ENCODE data around the gene AP4M1.

AP4M1 gene

DNA sequence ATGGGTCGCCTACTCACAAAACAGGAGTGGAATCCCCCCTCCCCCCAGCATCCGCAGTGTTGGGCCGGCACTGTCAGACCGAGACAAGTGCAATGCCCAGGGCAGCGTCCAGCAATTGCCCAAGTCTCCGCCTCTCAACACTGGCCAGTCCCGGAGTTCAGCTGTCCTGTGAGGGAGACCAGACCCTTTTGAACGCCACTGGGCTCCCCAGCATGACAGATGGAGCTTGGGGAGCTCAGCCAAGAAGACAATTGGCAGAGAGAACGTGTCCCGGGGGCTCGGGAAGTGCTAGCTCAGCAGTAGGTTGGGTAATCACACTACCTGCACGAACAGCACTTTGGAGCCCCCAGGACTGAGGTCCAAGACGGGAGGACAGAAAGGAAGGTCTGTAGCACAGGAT, 7.9 kb upstream of the AP4M1 start:
- no peak for DNase-seq
- H3K27ac ChIP-seq (ENCODE audit: insufficient read depth, low read length, poor library complexity, severe bottlenecking) = no peak overlapping the region

DNA sequence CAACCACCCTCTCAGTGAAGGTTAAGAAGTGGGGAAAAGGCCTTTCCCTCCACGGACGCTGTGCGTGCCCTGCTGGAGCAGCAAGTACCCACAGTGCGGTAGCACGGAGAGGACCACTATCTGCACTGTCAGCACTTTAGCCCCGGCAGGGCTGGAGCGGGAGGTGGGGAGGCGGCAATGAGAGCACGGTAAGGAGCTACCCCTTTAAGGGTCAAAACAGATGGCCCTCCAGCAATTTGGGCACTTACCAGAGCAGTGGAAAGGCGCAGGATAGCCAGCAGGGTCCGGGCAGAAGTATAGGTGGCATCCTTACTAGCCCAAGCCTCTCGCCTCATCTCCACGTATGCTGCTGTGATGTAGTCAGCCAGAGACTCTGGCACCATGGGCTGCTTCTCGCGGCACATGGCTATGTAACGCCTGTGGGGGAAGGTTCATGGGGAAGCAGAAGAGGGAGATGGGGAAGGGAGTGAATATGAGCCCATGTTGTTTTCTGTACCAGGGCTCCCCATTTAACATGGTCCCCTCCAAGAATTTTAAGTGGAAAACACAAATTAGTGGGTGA, 7.4 kb upstream of the AP4M1 start:
- Histone ChIP-seq H3K27ac (ENCODE audit: insufficient read depth, low read length, poor library complexity, severe bottlenecking) (no peak overlapping the region), H3K9me3 (ENCODE audit: control insufficient read depth, low read length) (no peaks in the 10 kb centered on the region), H3K36me3 (ENCODE audit: control insufficient read depth, insufficient read depth, low read length) (peaks cover 83% of the 10 kb centered on the region), H3K4me1 (ENCODE audit: control insufficient read depth, insufficient read depth, low read length, poor library complexity, severe bottlenecking) (no peaks in the 10 kb centered on the region), H3K4me3 (ENCODE audit: insufficient read depth, low read depth, low read length, poor library complexity, severe bottlenecking) (no peak overlapping the region), H3K27me3 (replicated peaks; ENCODE audit: control insufficient read depth, insufficient read depth, low read length, poor library complexity, severe bottlenecking) (no peaks in the 10 kb centered on the region)
- no peak for DNase-seq

More for the DNA sequence above, 7.9 kb upstream of the AP4M1 start:
- peaks cover 78% of the 10 kb centered on the region for H3K36me3 ChIP-seq (ENCODE audit: control insufficient read depth, insufficient read depth, low read length)
- H3K4me3 ChIP-seq (ENCODE audit: insufficient read depth, low read depth, low read length, poor library complexity, severe bottlenecking) = no peak overlapping the region
- H3K4me1 ChIP-seq (ENCODE audit: control insufficient read depth, insufficient read depth, low read length, poor library complexity, severe bottlenecking) = no peaks in the 10 kb centered on the region
- no peaks in the 10 kb centered on the region for H3K9me3 ChIP-seq (ENCODE audit: control insufficient read depth, low read length)
- H3K27me3 ChIP-seq (replicated peaks; ENCODE audit: control insufficient read depth, insufficient read depth, low read length, poor library complexity, severe bottlenecking) = no peaks in the 10 kb centered on the region

DNA sequence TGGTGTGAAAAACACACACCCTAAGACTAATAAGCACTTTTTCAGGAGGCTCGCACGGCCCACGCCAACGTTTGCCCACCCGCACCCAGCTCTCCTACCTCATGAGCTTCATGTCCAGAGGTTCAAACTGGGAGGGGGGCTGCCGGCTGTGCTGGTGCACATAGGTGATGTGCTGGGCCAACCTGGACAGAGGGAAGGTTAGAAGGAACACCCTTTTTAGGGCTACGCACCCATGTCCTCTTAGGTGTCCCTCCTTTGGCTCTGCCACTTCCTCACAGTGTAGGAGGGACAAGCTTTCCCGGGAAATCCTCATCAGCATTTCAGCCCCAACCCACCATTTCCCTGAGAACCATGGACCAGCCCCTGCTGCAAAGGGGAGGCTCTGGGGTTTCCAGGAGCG, 6.2 kb upstream of the AP4M1 start:
- peaks cover 11% of the 10 kb centered on the region for H3K4me1 ChIP-seq (ENCODE audit: control insufficient read depth, insufficient read depth, low read length, poor library complexity, severe bottlenecking)

DNA sequence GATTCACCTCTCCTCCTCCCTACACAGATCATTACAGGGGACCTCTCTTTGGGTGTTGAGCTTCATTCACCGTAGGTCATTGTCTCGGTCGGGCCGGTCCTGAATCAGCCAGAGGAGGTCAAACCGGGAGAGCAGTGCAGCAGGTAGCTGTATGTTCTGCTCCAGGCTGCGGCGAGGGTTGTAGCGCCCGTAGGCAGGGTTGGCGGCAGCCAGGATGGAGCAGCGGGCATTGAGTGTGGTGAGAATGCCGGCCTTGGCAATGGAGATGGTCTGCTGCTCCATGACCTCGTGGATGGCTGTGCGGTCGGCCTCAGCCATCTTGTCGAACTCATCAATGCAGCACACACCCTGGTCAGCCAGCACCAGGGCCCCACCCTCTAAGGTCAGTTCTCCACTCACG, 5.7 kb upstream of the AP4M1 start:
- Histone ChIP-seq H3K27me3 (replicated peaks; ENCODE audit: control insufficient read depth, insufficient read depth, low read length, poor library complexity, severe bottlenecking) (no peaks in the 10 kb centered on the region), H3K4me1 (ENCODE audit: control insufficient read depth, insufficient read depth, low read length, poor library complexity, severe bottlenecking) (peaks cover 11% of the 10 kb centered on the region), H3K36me3 (ENCODE audit: control insufficient read depth, insufficient read depth, low read length) (peaks cover 85% of the 10 kb centered on the region), H3K27ac (ENCODE audit: insufficient read depth, low read length, poor library complexity, severe bottlenecking) (no peak overlapping the region), H3K9me3 (ENCODE audit: control insufficient read depth, low read length) (no peaks in the 10 kb centered on the region), H3K4me3 (ENCODE audit: insufficient read depth, low read depth, low read length, poor library complexity, severe bottlenecking) (no peak overlapping the region)
- no peak for DNase-seq

More for the DNA sequence above, 6.2 kb upstream of the AP4M1 start:
- no peak overlapping the region for H3K4me3 ChIP-seq (ENCODE audit: insufficient read depth, low read depth, low read length, poor library complexity, severe bottlenecking)
- no peak overlapping the region for H3K27ac ChIP-seq (ENCODE audit: insufficient read depth, low read length, poor library complexity, severe bottlenecking)
- no peaks in the 10 kb centered on the region for H3K9me3 ChIP-seq (ENCODE audit: control insufficient read depth, low read length)
- DNase-seq = no peak
- no peaks in the 10 kb centered on the region for H3K27me3 ChIP-seq (replicated peaks; ENCODE audit: control insufficient read depth, insufficient read depth, low read length, poor library complexity, severe bottlenecking)
- peaks cover 88% of the 10 kb centered on the region for H3K36me3 ChIP-seq (ENCODE audit: control insufficient read depth, insufficient read depth, low read length)

DNA sequence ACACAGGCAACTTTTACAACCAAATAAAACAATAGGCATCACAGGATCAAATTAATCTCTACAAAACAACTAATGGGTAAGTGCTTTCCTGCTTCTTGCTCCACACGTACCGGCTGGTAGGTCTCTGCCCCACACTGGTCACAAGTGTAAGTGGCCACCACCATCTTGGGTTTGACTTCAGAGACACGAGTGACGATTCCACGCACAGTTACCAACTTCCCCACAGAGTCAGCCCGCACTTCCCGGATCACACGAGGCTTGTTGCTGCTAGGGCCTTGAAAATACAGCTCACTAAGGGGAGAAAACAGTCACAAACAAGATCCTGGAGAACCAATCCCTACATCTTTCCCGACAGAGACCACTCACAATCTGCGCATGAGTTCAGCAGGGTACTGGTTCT, 2.5 kb upstream of the AP4M1 start:
- no peak for DNase-seq
- H3K9me3 ChIP-seq (ENCODE audit: control insufficient read depth, low read length) = no peaks in the 10 kb centered on the region
- no peak overlapping the region for H3K4me3 ChIP-seq (ENCODE audit: insufficient read depth, low read depth, low read length, poor library complexity, severe bottlenecking)
- peak overlapping the region; percentile 96 for H3K27ac ChIP-seq (ENCODE audit: insufficient read depth, low read length, poor library complexity, severe bottlenecking)
- no peaks in the 10 kb centered on the region for H3K27me3 ChIP-seq (replicated peaks; ENCODE audit: control insufficient read depth, insufficient read depth, low read length, poor library complexity, severe bottlenecking)
- H3K36me3 ChIP-seq (ENCODE audit: control insufficient read depth, insufficient read depth, low read length) = peaks cover 52% of the 10 kb centered on the region
- H3K4me1 ChIP-seq (ENCODE audit: control insufficient read depth, insufficient read depth, low read length, poor library complexity, severe bottlenecking) = peaks cover 11% of the 10 kb centered on the region

DNA sequence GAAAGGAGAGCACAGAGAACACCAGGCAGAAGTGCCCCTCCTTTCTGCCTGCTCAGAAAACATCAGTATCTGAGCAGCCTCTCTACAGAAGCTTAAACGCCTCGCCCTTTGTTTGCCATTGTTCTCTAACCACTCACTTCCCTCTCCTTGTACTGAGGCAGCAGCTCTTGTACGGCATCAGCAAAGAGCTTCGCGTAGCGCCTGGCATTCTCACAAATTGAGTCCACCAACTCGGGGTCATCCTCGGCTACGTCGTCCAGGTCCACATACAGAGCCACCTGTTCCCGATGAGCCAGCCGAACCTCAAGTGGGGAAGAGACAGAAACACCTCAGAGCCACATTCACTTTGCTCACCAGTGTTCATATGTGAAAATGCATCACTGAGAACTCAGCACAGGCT, 2.0 kb upstream of the AP4M1 start:
- Histone ChIP-seq H3K36me3 (ENCODE audit: control insufficient read depth, insufficient read depth, low read length) (peaks cover 47% of the 10 kb centered on the region), H3K27me3 (replicated peaks; ENCODE audit: control insufficient read depth, insufficient read depth, low read length, poor library complexity, severe bottlenecking) (no peaks in the 10 kb centered on the region), H3K27ac (ENCODE audit: insufficient read depth, low read length, poor library complexity, severe bottlenecking) (peak overlapping the region; percentile 96), H3K4me3 (ENCODE audit: insufficient read depth, low read depth, low read length, poor library complexity, severe bottlenecking) (peak overlapping the region; percentile 95), H3K4me1 (ENCODE audit: control insufficient read depth, insufficient read depth, low read length, poor library complexity, severe bottlenecking) (peaks cover 11% of the 10 kb centered on the region), H3K9me3 (ENCODE audit: control insufficient read depth, low read length) (no peaks in the 10 kb centered on the region)
- DNase-seq = no peak

DNA sequence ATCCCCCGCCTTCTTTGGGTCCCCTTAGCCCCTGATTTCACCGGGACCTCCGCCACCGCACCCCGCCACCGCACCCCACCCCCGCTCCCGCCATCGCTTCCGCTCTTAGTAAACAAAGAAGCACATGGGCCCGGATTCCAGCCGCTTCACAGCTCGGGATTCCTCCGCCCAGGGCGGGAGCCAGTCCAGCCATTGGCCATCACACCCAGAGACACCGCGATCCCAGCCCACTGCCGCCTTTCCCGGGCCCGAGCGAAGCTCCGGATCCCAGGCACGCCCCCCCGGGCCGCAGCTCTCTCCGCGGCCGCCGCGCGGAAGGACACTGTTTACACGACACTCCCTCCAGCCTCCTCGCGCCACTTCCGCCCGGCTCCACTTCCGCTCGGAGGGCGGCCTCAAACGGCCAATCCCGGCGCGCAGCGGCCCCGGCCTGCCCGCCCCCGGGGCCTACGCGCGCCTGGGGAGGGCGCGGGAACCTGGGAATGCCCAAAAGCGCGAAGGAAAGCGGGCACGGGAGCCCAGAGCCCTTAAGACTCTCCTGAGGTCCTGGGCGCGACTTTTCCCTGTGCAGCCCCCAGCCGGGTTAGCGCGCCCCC, 925 bp upstream of the AP4M1 start:
- Histone ChIP-seq H3K36me3 (ENCODE audit: control insufficient read depth, insufficient read depth, low read length) (peaks cover 38% of the 10 kb centered on the region), H3K9me3 (ENCODE audit: control insufficient read depth, low read length) (no peaks in the 10 kb centered on the region), H3K4me3 (ENCODE audit: insufficient read depth, low read depth, low read length, poor library complexity, severe bottlenecking) (peak overlapping the region; percentile 95), H3K4me1 (ENCODE audit: control insufficient read depth, insufficient read depth, low read length, poor library complexity, severe bottlenecking) (peaks cover 11% of the 10 kb centered on the region), H3K27me3 (replicated peaks; ENCODE audit: control insufficient read depth, insufficient read depth, low read length, poor library complexity, severe bottlenecking) (no peaks in the 10 kb centered on the region), H3K27ac (ENCODE audit: insufficient read depth, low read length, poor library complexity, severe bottlenecking) (peak overlapping the region; percentile 96)
- peak; percentile 78 to 81 (median 78) for DNase-seq

DNA sequence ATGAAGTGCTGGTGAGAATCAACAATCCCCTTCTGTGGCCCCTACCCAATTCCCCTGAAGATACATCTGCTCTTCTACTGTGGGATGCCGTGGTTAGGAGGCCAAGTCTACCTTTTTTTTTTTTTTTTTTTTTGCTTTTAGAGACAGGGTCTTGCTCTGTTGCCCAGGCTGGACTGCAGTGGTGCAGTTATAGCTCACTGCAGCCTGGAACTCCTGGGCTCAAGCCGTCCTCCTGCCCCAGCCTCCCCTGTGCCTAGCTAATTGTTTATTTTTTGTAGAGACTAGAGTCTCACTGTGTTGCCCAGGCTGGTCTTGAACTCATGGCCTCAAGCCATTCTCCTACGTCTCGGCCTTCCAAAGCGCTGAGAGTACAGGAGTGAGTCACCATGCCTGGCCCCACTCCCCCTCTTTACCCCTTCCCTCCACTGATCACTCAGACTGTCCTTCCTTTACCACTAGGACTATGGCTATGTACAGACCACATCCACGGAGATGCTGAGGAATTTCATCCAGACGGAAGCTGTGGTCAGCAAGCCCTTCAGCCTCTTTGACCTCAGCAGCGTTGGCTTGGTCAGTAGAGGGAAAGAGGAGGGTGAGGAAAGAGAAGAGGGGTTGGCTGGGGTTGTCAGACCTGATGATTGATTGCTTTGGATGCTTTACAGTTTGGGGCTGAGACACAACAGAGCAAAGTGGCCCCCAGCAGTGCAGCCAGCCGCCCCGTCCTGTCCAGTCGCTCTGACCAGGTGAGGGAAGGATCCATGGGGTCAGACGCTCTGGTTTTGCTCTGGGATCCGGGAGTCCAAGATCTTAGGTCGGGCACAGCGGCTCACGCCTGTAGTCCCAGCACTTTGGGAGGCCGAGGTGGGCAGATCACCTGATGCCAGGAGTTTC, 1.8 kb downstream of the AP4M1 start:
- Histone ChIP-seq H3K27me3 (replicated peaks; ENCODE audit: control insufficient read depth, insufficient read depth, low read length, poor library complexity, severe bottlenecking) (no peaks in the 10 kb centered on the region), H3K36me3 (ENCODE audit: control insufficient read depth, insufficient read depth, low read length) (peaks cover 34% of the 10 kb centered on the region), H3K4me1 (ENCODE audit: control insufficient read depth, insufficient read depth, low read length, poor library complexity, severe bottlenecking) (peaks cover 11% of the 10 kb centered on the region), H3K27ac (ENCODE audit: insufficient read depth, low read length, poor library complexity, severe bottlenecking) (no peak overlapping the region), H3K4me3 (ENCODE audit: insufficient read depth, low read depth, low read length, poor library complexity, severe bottlenecking) (no peak overlapping the region), H3K9me3 (ENCODE audit: control insufficient read depth, low read length) (no peaks in the 10 kb centered on the region)
- DNase-seq = no peak

DNA sequence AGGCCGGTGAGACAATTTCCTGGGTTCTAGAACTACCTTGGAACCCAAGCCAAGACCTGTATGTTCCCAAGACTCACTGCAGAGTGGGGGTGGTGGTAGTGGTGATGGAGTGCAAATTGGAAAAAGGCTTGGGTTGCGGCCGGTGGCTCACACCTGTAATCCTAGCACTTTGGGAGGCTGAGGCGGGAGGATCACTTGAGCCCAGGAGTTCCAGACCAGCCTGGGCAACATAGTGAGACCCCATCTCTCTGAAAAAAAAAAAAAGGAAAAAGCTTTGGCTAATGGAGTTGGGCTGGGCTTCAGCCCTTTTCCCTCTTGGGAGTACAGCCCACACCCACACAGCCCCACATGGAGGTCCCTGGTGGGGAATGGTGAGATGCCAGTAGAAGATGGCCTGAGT, 4.1 kb downstream of the AP4M1 start:
- no peak overlapping the region for H3K4me3 ChIP-seq (ENCODE audit: insufficient read depth, low read depth, low read length, poor library complexity, severe bottlenecking)
- no peak for DNase-seq
- peaks cover 31% of the 10 kb centered on the region for H3K36me3 ChIP-seq (ENCODE audit: control insufficient read depth, insufficient read depth, low read length)
- no peak overlapping the region for H3K27ac ChIP-seq (ENCODE audit: insufficient read depth, low read length, poor library complexity, severe bottlenecking)
- no peaks in the 10 kb centered on the region for H3K4me1 ChIP-seq (ENCODE audit: control insufficient read depth, insufficient read depth, low read length, poor library complexity, severe bottlenecking)
- no peaks in the 10 kb centered on the region for H3K27me3 ChIP-seq (replicated peaks; ENCODE audit: control insufficient read depth, insufficient read depth, low read length, poor library complexity, severe bottlenecking)
- H3K9me3 ChIP-seq (ENCODE audit: control insufficient read depth, low read length) = no peaks in the 10 kb centered on the region

DNA sequence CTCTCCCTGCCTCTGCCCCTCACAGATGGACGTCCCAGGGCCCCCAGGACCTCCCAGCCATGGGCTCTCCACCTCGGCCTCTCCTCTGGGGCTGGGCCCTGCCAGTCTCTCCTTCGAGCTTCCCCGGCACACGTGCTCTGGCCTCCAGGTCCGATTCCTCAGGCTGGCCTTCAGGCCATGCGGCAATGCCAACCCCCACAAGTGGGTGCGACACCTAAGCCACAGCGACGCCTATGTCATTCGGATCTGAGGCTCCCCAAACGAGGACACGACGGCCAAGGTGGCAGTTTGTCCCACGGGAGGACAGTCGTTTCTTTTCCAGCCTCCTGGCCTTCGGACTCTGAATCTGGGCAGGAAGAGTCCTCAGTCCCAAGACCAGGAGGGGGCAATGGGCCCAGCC, 5.2 kb downstream of the AP4M1 start:
- DNase-seq = no peak
- peaks cover 41% of the 10 kb centered on the region for H3K36me3 ChIP-seq (ENCODE audit: control insufficient read depth, insufficient read depth, low read length)
- no peaks in the 10 kb centered on the region for H3K9me3 ChIP-seq (ENCODE audit: control insufficient read depth, low read length)
- no peaks in the 10 kb centered on the region for H3K27me3 ChIP-seq (replicated peaks; ENCODE audit: control insufficient read depth, insufficient read depth, low read length, poor library complexity, severe bottlenecking)
- H3K4me1 ChIP-seq (ENCODE audit: control insufficient read depth, insufficient read depth, low read length, poor library complexity, severe bottlenecking) = no peaks in the 10 kb centered on the region
- no peak overlapping the region for H3K4me3 ChIP-seq (ENCODE audit: insufficient read depth, low read depth, low read length, poor library complexity, severe bottlenecking)
- no peak overlapping the region for H3K27ac ChIP-seq (ENCODE audit: insufficient read depth, low read length, poor library complexity, severe bottlenecking)

Data from effector memory CD4-positive, alpha-beta T cell (primary cell).